Activated CD8-positive, alpha-beta T cell treated with anti-CD3 and anti-CD28 coated beads for 36 hours (primary cell): Measurements from ENCODE around the gene PITPNB. TPM values are rescaled to one million over a fixed set of nuclear protein-coding genes. Genes with fewer than 3 reads are reported as not detected.

Experiments used
- ATAC-seq: fragments of 200-7000 bp; cut with Tn5 transposase; one replicate; pipeline ENCODE4 v1.10.0; 2021; ENCODE audit warnings: mild to moderate bottlenecking, moderate library complexity
- CTCF ChIA-PET: fragments of 350-600 bp; sonication (Branson Sonifier 250); formaldehyde crosslinking; loops from one replicate; lab custom pipeline; 2021; ENCODE audit warnings: antibody characterized with exemption; lab: Charles Lee
- POLR2A ChIA-PET: fragments of 350-600 bp; sonication (Branson Sonifier 250); formaldehyde crosslinking; loops from one replicate; lab custom pipeline; 2021; ENCODE audit warnings: antibody characterized with exemption; lab: Charles Lee
- DNase-seq: peaks from one replicate; pipeline ENCODE4 v3.0.0-alpha.2; 2020
- H3K27ac Mint-ChIP-seq: one replicate; pipeline ENCODE4 v1.8.0; 2021; ENCODE audit warnings: mild to moderate bottlenecking, mixed read lengths
- H3K27me3 Mint-ChIP-seq: one replicate; pipeline ENCODE4 v1.8.0; 2021; ENCODE audit warnings: mixed read lengths
- H3K36me3 Mint-ChIP-seq: one replicate; pipeline ENCODE4 v1.8.0; 2021; ENCODE audit warnings: low read depth, mixed read lengths
- H3K4me1 Mint-ChIP-seq: one replicate; pipeline ENCODE4 v1.8.0; 2021; ENCODE audit warnings: low read depth, mixed read lengths
- H3K4me3 Mint-ChIP-seq: one replicate; pipeline ENCODE4 v1.8.0; 2021; ENCODE audit warnings: mild to moderate bottlenecking, moderate library complexity, mixed read lengths
- H3K9me3 Mint-ChIP-seq: one replicate; pipeline ENCODE4 v1.8.0; 2021; ENCODE audit warnings: mixed read lengths
- CTCF ChIP-seq: fragments of 200-600 bp; IDR thresholded peaks from one replicate; pipeline ENCODE4 v1.8.0; 2022; ENCODE audit warnings: antibody characterized with exemption, mild to moderate bottlenecking
- intact Hi-C: fragments of 100-400 bp; cut with micrococcal nuclease; formaldehyde crosslinking; loops from one replicate; pipeline ENCODE4 v1.10.0; 2022
- total RNA-seq, 2 experiments: library from RNA; stranded (reverse); gene quantifications; one replicate each; pipeline ENCODE4 v1.2.3, GENCODE V29; 2021

Gene PITPNB
- total RNA-seq, 2 experiments from 2014 or later, result 87.7 to 89.1 TPM

GRCh38 chr22:27842201-27842600 is 76.9 kb downstream of the PITPNB start:
- intact Hi-C loops, result no loop called here
- H3K27ac Mint-ChIP-seq, result no peak overlapping the region
- no peaks in the 10 kb centered on the region for H3K4me1 Mint-ChIP-seq
- CTCF ChIA-PET, result no interaction called here
- TF ChIP-seq CTCF, result no peak
- no peak overlapping the region for H3K4me3 Mint-ChIP-seq
- DNase-seq, result no peak
- no peak for ATAC-seq
- peaks cover 16% of the 10 kb centered on the region for H3K36me3 Mint-ChIP-seq
- H3K9me3 Mint-ChIP-seq, result no peaks in the 10 kb centered on the region
- H3K27me3 Mint-ChIP-seq, result no peaks in the 10 kb centered on the region
- POLR2A ChIA-PET, result no interaction called here

- H3K4me1 Mint-ChIP-seq, result no peaks in the 10 kb centered on the region
- no peak overlapping the region for H3K27ac Mint-ChIP-seq
- no peak overlapping the region for H3K4me3 Mint-ChIP-seq
- no peak for ATAC-seq
- CTCF ChIA-PET, result no interaction called here
- TF ChIP-seq CTCF, result no peak
- H3K36me3 Mint-ChIP-seq, result peaks cover 14% of the 10 kb centered on the region
- no peak for DNase-seq
- intact Hi-C loops, result no loop called here
- no peaks in the 10 kb centered on the region for H3K9me3 Mint-ChIP-seq
- no peaks in the 10 kb centered on the region for H3K27me3 Mint-ChIP-seq
- POLR2A ChIA-PET, result interaction anchor here (1.2 kb wide), 1 partner anchor 16 kb away, joined by 3 read pairs; no protein-coding TSS in a partner anchor
Measured at GRCh38 chr22:27840436-27840835, 78.6 kb downstream of the PITPNB start.

GRCh38 chr22:27839057-27839660 is 79.9 kb downstream of the PITPNB start:
- H3K27ac Mint-ChIP-seq, result no peak overlapping the region
- DNase-seq, result no peak
- ATAC-seq, result no peak
- ChIA-PET CTCF (no interaction called here), POLR2A (no interaction called here)
- H3K9me3 Mint-ChIP-seq, result no peaks in the 10 kb centered on the region
- H3K27me3 Mint-ChIP-seq, result no peaks in the 10 kb centered on the region
- intact Hi-C loops, result no loop called here
- no peaks in the 10 kb centered on the region for H3K4me1 Mint-ChIP-seq
- no peak overlapping the region for H3K4me3 Mint-ChIP-seq
- peaks cover 11% of the 10 kb centered on the region for H3K36me3 Mint-ChIP-seq
- no peak for TF ChIP-seq CTCF

- H3K36me3 Mint-ChIP-seq, result peaks cover 4% of the 10 kb centered on the region
- intact Hi-C loops, result no loop called here
Measured at GRCh38 chr22:27836181-27836580, 82.9 kb downstream of the PITPNB start.

GRCh38 chr22:27835446-27835845 is 83.6 kb downstream of the PITPNB start:
- POLR2A ChIA-PET, result no interaction called here
- Mint-ChIP-seq H3K36me3 (peaks cover 3% of the 10 kb centered on the region), H3K4me1 (peaks cover 14% of the 10 kb centered on the region), H3K27me3 (no peaks in the 10 kb centered on the region), H3K4me3 (no peak overlapping the region), H3K9me3 (no peaks in the 10 kb centered on the region), H3K27ac (no peak overlapping the region)
- CTCF ChIA-PET, result no interaction called here
- intact Hi-C loops, result no loop called here
- no peak for TF ChIP-seq CTCF
- ATAC-seq, result no peak
- DNase-seq, result no peak

More at GRCh38 chr22:27836181-27836580, 82.9 kb downstream of the PITPNB start:
- DNase-seq (no peak), ATAC-seq (no peak)
- H3K27me3 Mint-ChIP-seq, result no peaks in the 10 kb centered on the region
- H3K4me1 Mint-ChIP-seq, result peaks cover 14% of the 10 kb centered on the region
- H3K27ac Mint-ChIP-seq, result no peak overlapping the region
- H3K9me3 Mint-ChIP-seq, result no peaks in the 10 kb centered on the region
- TF ChIP-seq CTCF, result no peak
- POLR2A ChIA-PET, result no interaction called here
- H3K4me3 Mint-ChIP-seq, result no peak overlapping the region
- CTCF ChIA-PET, result no interaction called here
